ENCODE results near the gene STX8.

The STX8 gene

GRCh38 chr17:9221147-9221921, 354.3 kb downstream of the STX8 start:
- no peak for DNase-seq

- DNase-seq, result no peak
Measured at GRCh38 chr17:9220398-9221146, 355.0 kb downstream of the STX8 start.

GRCh38 chr17:9219631-9220397, 355.8 kb downstream of the STX8 start:
- DNase-seq, result no peak

- DNase-seq, result no peak
Measured at GRCh38 chr17:9218911-9219310, 356.7 kb downstream of the STX8 start.

- no peak for DNase-seq
Measured at GRCh38 chr17:9218064-9218635, 357.5 kb downstream of the STX8 start.

- no peak for DNase-seq
Measured at GRCh38 chr17:9217151-9218056, 358.2 kb downstream of the STX8 start.

- DNase-seq, result no peak
Measured at GRCh38 chr17:9215465-9215864, 360.2 kb downstream of the STX8 start.

- no peak for DNase-seq
Measured at GRCh38 chr17:9213303-9213640, 362.3 kb downstream of the STX8 start.

GRCh38 chr17:9212376-9213302, 363.0 kb downstream of the STX8 start:
- DNase-seq, result no peak

- no peak for DNase-seq
Measured at GRCh38 chr17:9211133-9211765, 364.4 kb downstream of the STX8 start.

- DNase-seq, result no peak
Measured at GRCh38 chr17:9209781-9210370, 365.7 kb downstream of the STX8 start.

- DNase-seq, result no peak
Measured at GRCh38 chr17:9209347-9209746, 366.3 kb downstream of the STX8 start.

- DNase-seq, result no peak
Measured at GRCh38 chr17:9208381-9209105, 367.1 kb downstream of the STX8 start.

- DNase-seq, result no peak
Measured at GRCh38 chr17:9206741-9207332, 368.8 kb downstream of the STX8 start.

GRCh38 chr17:9206410-9206703, 369.3 kb downstream of the STX8 start:
- DNase-seq, result no peak

- no peak for DNase-seq
Measured at GRCh38 chr17:9205520-9206409, 369.9 kb downstream of the STX8 start.

- no peak for DNase-seq
Measured at GRCh38 chr17:9204637-9205329, 370.8 kb downstream of the STX8 start.
